Measurements from ENCODE around the gene B9D1.

DNA sequence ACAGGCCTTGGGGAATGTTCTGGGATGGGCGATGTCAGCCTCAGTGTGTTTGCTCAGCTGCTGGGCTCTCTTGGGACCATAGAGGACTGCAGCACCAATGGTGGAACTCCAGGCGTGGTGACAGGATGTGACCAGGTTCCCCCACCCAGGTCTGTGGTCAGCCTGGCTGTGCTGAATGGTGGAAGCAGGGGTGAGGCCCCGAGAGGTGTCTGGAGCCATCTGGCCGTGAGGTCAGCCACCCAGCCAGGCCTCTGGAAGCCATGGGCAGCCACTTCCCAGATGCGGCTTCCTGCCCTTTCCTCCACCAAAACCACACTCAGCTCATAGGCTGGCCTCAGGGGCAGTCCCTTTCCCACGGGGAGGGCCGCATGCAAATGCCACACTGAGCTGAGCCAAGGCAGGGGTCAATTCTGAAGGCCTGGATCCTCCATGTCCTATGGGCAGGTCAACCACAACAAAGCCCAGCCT, 8.0 kb upstream of the B9D1 start:
- TF ChIP-seq, protein P1, sequence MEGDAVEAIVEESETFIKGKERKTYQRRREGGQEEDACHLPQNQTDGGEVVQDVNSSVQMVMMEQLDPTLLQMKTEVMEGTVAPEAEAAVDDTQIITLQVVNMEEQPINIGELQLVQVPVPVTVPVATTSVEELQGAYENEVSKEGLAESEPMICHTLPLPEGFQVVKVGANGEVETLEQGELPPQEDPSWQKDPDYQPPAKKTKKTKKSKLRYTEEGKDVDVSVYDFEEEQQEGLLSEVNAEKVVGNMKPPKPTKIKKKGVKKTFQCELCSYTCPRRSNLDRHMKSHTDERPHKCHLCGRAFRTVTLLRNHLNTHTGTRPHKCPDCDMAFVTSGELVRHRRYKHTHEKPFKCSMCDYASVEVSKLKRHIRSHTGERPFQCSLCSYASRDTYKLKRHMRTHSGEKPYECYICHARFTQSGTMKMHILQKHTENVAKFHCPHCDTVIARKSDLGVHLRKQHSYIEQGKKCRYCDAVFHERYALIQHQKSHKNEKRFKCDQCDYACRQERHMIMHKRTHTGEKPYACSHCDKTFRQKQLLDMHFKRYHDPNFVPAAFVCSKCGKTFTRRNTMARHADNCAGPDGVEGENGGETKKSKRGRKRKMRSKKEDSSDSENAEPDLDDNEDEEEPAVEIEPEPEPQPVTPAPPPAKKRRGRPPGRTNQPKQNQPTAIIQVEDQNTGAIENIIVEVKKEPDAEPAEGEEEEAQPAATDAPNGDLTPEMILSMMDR (IDR thresholded peaks at IDR 0.05; ENCODE audit: low read length): no peak
- no peak for TF ChIP-seq EZH2 (optimal IDR thresholded peaks at IDR 0.05; ENCODE audit: low read depth, low read length)
- no peak for TF ChIP-seq EZH2phosphoT487 (IDR thresholded peaks at IDR 0.05; ENCODE audit: low read length)

Measured in MM.1S (cell line).